ENCODE measurements around the gene SLC4A5. TPM values are rescaled to one million over a fixed set of nuclear protein-coding genes. Genes with fewer than 3 reads are reported as not detected.
A peak's percentile ranks its signal among the peaks of the same experiment; 100 is the strongest.
"Not testable (repeated sequence)": the region's sequence is repeated elsewhere in the genome, so short reads cannot be mapped to it uniquely, and the experiment has no call there.

Gene SLC4A5
- total and polyA plus RNA-seq, 4 donors: 1.2 to 22.3 (median 3.2) TPM

DNA sequence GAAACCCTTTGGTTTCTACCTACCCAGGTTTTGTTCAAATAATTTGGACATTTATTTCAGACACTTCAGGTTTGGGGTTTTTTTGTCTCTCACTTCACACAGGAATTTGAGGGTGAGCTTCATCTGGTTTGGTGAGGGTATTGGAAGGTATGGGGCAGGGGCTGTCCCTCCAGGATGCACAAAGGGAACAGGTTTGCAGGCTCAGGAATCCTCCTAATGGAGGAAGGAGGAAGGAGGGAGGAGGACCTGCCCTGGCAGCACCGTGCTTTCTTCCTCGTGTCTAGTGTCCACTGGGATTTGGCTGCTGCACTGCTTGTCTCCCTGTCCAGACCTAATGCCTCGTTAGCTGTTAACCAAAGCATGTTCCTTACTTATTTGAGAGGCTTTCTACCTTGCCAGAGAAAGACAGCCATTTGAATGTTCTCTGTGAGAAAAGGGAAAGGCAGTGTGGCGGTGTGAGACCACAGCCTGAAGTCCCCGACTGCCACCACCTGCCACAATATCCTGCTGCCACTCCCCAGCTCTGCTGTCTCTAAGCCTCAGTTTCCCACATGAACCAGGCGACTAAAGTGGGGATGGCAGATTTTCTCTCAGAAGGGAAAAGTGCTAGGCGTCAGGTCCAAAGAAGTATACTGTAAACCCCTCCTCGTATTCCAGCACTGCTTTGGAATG is 2.2 kb upstream of the SLC4A5 start:
- Histone ChIP-seq H3K9me3 (ENCODE audit: control insufficient read depth, insufficient read depth, low read length) (no peaks in the 10 kb centered on the region), H3K27me3 (ENCODE audit: control insufficient read depth, insufficient read depth, low read length) (no peaks in the 10 kb centered on the region)
- WGBS (ENCODE audit: insufficient coverage): 64% methylated on average over 5 of the region's 8 CpGs

DNA sequence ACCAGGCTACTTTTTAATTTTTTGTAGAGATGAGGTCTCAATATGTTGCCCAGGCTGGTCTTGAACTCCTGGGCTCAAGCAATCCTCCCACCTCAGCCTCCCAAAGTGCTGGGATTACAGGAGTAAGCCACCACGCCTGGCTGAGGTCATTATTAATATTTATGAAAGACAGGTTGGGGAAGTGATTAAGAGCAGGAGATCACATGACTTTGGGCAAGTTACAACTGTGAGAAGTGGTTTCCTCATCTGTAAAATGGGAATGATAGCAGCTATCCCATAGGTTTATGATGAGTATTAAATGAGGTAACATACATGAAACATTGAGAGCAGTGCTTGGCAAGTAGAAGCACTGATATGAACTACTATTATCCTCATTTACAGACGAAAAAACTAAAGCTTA is 7.0 kb downstream of the SLC4A5 start:
- not testable (repeated sequence) for H3K4me1 ChIP-seq (ENCODE audit: control insufficient read depth, insufficient read depth, low read length); H3K27ac ChIP-seq (ENCODE audit: low read depth, low read length); H3K27me3 ChIP-seq (ENCODE audit: control insufficient read depth, insufficient read depth, low read length); H3K4me3 ChIP-seq (ENCODE audit: low read depth, low read length); H3K9me3 ChIP-seq (ENCODE audit: control insufficient read depth, insufficient read depth, low read length); H3K36me3 ChIP-seq (ENCODE audit: control insufficient read depth, insufficient read depth, low read length); DNase-seq (ENCODE audit: low read depth in 4 of 6, low spot score in 6 of 6)
- WGBS (ENCODE audit: insufficient coverage): no CpG with 5 or more reads among the region's 2 CpGs

More for the DNA sequence above, 2.2 kb upstream of the SLC4A5 start:
- no peaks in the 10 kb centered on the region for H3K36me3 ChIP-seq (ENCODE audit: control insufficient read depth, insufficient read depth, low read length)
- no peak overlapping the region for H3K4me3 ChIP-seq (ENCODE audit: low read depth, low read length)
- no peaks in the 10 kb centered on the region for H3K4me1 ChIP-seq (ENCODE audit: control insufficient read depth, insufficient read depth, low read length)
- H3K27ac ChIP-seq (ENCODE audit: low read depth, low read length): no peak overlapping the region
- no peak for DNase-seq (ENCODE audit: low read depth in 4 of 6, low spot score in 6 of 6)

DNA sequence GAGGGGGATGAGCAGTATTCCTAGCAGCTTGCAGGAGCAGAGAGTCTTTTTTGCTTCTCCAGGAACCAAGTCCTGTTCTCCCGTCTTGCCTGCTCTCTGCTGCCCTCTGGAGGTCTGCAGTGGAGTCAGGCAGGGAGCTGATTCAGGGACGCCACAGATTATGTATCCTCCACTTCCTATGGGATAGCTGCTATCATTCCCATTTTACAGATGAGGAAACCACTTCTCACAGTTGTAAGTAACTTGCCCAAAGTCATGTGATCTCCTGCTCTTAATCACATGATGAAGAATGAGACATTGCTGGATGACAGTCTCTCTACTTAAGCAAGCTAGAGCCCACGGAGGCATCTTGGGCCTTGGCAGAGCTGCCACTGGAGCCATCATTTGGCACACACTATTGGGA is 8.3 kb downstream of the SLC4A5 start:
- Histone ChIP-seq H3K9me3 (ENCODE audit: control insufficient read depth, insufficient read depth, low read length) (no peaks in the 10 kb centered on the region), H3K4me3 (ENCODE audit: low read depth, low read length) (no peak overlapping the region), H3K27ac (ENCODE audit: low read depth, low read length) (no peak overlapping the region), H3K27me3 (ENCODE audit: control insufficient read depth, insufficient read depth, low read length) (no peaks in the 10 kb centered on the region), H3K4me1 (ENCODE audit: control insufficient read depth, insufficient read depth, low read length) (no peaks in the 10 kb centered on the region), H3K36me3 (ENCODE audit: control insufficient read depth, insufficient read depth, low read length) (peaks cover 14% of the 10 kb centered on the region)
- WGBS (ENCODE audit: insufficient coverage): 100% methylated on average over 1 of the region's 3 CpGs
- peak; percentile 22 to 90 (median 52) for DNase-seq (ENCODE audit: low read depth in 4 of 6, low spot score in 6 of 6)

DNA sequence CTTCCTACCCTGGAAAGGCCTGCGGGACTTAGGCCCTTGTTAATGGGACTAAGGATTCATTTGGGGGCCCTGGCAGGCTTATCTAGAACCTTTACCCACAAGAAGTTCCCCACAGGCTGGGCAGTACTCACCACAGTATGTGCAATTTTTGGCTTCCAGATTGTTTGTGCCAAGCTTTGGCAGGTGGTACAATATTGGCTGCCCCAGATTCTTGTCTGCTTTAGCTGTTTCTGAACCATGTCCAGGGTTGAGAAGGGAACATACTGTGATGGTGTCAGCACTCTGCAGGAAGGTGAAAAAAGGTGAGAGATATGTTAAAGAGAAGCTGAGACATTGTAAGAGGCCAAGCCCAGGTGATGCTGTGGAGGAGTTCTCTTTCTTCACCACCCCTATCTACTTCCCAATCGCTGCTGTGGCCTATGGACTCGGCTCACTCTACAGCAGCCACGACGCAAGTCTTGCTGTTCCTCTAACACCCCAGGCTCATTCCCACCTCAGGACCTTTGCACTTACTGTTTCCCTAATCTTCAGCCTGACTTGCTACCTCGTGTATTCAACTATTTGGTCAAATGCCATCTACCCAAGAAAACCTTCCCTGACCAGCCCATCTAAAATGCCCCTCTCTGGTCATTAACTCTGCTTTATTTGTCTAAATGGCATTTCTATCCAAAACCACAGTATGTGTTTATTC is 9.2 kb downstream of the SLC4A5 start:
- no peak for DNase-seq (ENCODE audit: low read depth in 4 of 6, low spot score in 6 of 6)
- H3K36me3 ChIP-seq (ENCODE audit: control insufficient read depth, insufficient read depth, low read length): peaks cover 20% of the 10 kb centered on the region
- H3K9me3 ChIP-seq (ENCODE audit: control insufficient read depth, insufficient read depth, low read length): no peaks in the 10 kb centered on the region
- WGBS (ENCODE audit: insufficient coverage): 96% methylated on average over 6 of the region's 6 CpGs
- no peaks in the 10 kb centered on the region for H3K4me1 ChIP-seq (ENCODE audit: control insufficient read depth, insufficient read depth, low read length)
- H3K4me3 ChIP-seq (ENCODE audit: low read depth, low read length): no peak overlapping the region
- no peak overlapping the region for H3K27ac ChIP-seq (ENCODE audit: low read depth, low read length)
- H3K27me3 ChIP-seq (ENCODE audit: control insufficient read depth, insufficient read depth, low read length): no peaks in the 10 kb centered on the region

DNA sequence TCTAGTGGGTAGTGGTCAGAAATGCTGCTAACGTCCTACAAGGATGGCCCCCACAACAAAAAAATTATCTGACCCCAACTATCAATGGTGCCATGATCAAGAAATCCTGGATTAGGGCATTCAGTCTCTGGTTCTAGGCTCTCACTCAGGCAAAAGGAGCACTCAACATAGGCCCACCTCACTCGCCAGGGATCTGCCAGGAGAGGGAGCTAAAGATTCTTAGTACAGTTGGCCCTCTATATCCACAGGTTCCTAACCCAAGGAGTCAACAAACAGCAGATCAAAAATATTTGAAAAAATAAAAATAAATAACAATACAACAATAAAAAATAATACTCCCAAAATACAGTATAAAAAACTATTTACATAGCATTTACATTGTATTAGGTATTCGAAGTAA is 10.0 kb downstream of the SLC4A5 start:
- Histone ChIP-seq H3K27ac (ENCODE audit: low read depth, low read length) (no peak overlapping the region), H3K27me3 (ENCODE audit: control insufficient read depth, insufficient read depth, low read length) (no peaks in the 10 kb centered on the region), H3K4me3 (ENCODE audit: low read depth, low read length) (no peak overlapping the region), H3K36me3 (ENCODE audit: control insufficient read depth, insufficient read depth, low read length) (peaks cover 20% of the 10 kb centered on the region), H3K4me1 (ENCODE audit: control insufficient read depth, insufficient read depth, low read length) (no peaks in the 10 kb centered on the region), H3K9me3 (ENCODE audit: control insufficient read depth, insufficient read depth, low read length) (no peaks in the 10 kb centered on the region)
- 50% methylated on average over 1 of the region's 3 CpGs for WGBS (ENCODE audit: insufficient coverage)
- peak in 1 of 6 donors; percentile 9 for DNase-seq (ENCODE audit: low read depth in 4 of 6, low spot score in 6 of 6)

DNA sequence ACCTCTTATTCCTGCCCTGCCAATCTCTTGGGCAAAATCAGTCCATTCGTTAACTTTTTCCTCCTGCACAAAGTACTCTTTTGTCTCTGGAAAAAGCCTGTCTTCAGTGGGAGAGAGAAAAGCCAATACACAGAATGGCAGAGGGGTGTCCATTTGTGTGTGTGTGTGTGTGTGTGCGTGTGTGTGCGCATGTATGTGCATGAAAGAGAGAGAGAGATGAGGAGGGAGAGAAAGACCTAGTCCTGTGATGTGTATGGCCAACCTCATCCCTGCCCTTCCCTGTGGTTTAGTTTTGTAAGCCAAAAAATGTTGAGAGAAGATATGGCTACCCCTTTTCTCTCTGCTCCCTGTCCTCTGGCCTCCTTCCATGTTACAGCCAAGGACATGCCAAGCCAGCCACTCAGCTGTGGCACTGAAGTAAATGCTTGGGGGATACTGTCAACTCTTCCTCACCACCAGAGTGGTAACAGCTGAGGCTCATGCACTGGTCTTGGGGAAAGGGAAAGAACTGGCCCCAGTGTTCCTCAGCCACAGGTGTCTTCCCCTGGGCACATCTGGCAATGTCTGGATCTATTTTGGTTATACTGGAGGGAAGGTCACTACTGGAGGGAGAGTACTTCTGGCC is 10.6 kb downstream of the SLC4A5 start:
- Histone ChIP-seq H3K27me3 (ENCODE audit: control insufficient read depth, insufficient read depth, low read length) (no peaks in the 10 kb centered on the region), H3K27ac (ENCODE audit: low read depth, low read length) (no peak overlapping the region), H3K36me3 (ENCODE audit: control insufficient read depth, insufficient read depth, low read length) (peaks cover 20% of the 10 kb centered on the region), H3K4me3 (ENCODE audit: low read depth, low read length) (no peak overlapping the region), H3K9me3 (ENCODE audit: control insufficient read depth, insufficient read depth, low read length) (no peaks in the 10 kb centered on the region), H3K4me1 (ENCODE audit: control insufficient read depth, insufficient read depth, low read length) (no peaks in the 10 kb centered on the region)
- WGBS (ENCODE audit: insufficient coverage): 92% methylated on average over 2 of the region's 3 CpGs
- no peak for DNase-seq (ENCODE audit: low read depth in 4 of 6, low spot score in 6 of 6)

DNA sequence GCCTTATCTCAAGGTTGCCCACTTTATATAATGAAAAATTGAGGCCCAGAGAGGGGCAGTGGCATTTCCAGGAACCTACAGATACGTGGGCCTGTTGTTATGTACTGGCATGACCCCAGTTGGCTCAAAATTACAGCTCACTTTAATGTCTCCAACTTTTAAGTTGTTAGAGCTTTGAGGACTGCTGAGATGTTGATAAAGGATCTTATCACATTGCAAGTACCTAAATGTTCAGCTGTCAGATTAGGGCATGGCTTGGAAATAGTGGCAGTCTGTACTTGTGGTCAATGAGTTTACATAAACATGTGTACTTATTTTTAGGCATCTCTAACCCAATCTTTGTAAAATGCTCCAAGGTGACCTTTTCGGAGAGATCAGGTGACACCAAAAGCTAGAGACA is 14.6 kb downstream of the SLC4A5 start:
- DNase-seq (ENCODE audit: low read depth in 4 of 6, low spot score in 6 of 6): no peak
- peaks cover 20% of the 10 kb centered on the region for H3K36me3 ChIP-seq (ENCODE audit: control insufficient read depth, insufficient read depth, low read length)
- H3K27me3 ChIP-seq (ENCODE audit: control insufficient read depth, insufficient read depth, low read length): no peaks in the 10 kb centered on the region
- H3K27ac ChIP-seq (ENCODE audit: low read depth, low read length): no peak overlapping the region
- no peaks in the 10 kb centered on the region for H3K9me3 ChIP-seq (ENCODE audit: control insufficient read depth, insufficient read depth, low read length)
- 100% methylated on average over 1 of the region's 2 CpGs for WGBS (ENCODE audit: insufficient coverage)
- H3K4me3 ChIP-seq (ENCODE audit: low read depth, low read length): no peak overlapping the region
- no peaks in the 10 kb centered on the region for H3K4me1 ChIP-seq (ENCODE audit: control insufficient read depth, insufficient read depth, low read length)

DNA sequence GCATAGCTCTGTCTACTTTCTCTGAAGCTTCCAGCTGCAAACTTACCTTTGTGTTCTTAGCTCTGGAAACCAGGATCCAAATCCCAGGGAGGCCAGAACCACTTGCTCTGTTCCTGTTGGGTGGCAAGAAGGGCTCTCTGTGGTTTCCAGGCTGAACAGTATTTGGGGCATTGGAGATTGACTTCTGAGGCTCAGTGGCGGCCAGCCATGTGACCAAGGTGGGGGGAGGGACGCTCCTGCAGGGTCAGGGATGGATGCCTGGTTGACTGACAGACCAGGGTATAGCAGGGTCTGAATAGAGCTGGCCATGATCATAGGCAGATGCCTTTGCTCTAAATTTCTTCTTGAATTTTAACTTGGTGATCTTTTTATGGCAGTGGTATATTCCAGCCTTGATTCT is 15.1 kb downstream of the SLC4A5 start:
- Histone ChIP-seq H3K27me3 (ENCODE audit: control insufficient read depth, insufficient read depth, low read length) (no peaks in the 10 kb centered on the region), H3K36me3 (ENCODE audit: control insufficient read depth, insufficient read depth, low read length) (peaks cover 20% of the 10 kb centered on the region), H3K4me3 (ENCODE audit: low read depth, low read length) (no peak overlapping the region), H3K4me1 (ENCODE audit: control insufficient read depth, insufficient read depth, low read length) (no peaks in the 10 kb centered on the region), H3K9me3 (ENCODE audit: control insufficient read depth, insufficient read depth, low read length) (no peaks in the 10 kb centered on the region), H3K27ac (ENCODE audit: low read depth, low read length) (no peak overlapping the region)
- DNase-seq (ENCODE audit: low read depth in 4 of 6, low spot score in 6 of 6): no peak
- 62% methylated on average over 2 of the region's 2 CpGs for WGBS (ENCODE audit: insufficient coverage)

DNA sequence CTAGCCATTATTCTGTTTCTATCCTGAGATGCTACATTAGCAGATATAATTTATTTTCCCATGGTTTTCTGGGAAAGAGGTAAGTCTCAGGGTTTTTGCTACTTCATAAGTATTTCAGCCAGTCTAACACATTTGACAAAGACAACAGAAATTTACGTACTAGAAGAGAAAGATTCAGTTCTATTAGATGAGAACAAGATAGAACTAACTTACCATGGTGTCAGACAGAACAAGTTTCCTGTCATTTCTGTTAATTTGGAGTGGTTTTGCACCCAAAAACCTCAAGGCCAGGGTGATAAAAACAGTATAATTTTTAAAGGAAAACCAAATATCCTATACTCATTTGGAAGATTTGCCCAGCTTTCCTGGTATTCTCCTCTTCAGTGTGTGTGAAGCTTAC is 15.6 kb downstream of the SLC4A5 start:
- Histone ChIP-seq H3K4me1 (ENCODE audit: control insufficient read depth, insufficient read depth, low read length) (no peaks in the 10 kb centered on the region), H3K4me3 (ENCODE audit: low read depth, low read length) (no peak overlapping the region), H3K36me3 (ENCODE audit: control insufficient read depth, insufficient read depth, low read length) (peaks cover 20% of the 10 kb centered on the region), H3K9me3 (ENCODE audit: control insufficient read depth, insufficient read depth, low read length) (no peaks in the 10 kb centered on the region), H3K27ac (ENCODE audit: low read depth, low read length) (no peak overlapping the region), H3K27me3 (ENCODE audit: control insufficient read depth, insufficient read depth, low read length) (no peaks in the 10 kb centered on the region)
- WGBS (ENCODE audit: insufficient coverage): no CpG with 5 or more reads among the region's 1 CpG
- no peak for DNase-seq (ENCODE audit: low read depth in 4 of 6, low spot score in 6 of 6)

DNA sequence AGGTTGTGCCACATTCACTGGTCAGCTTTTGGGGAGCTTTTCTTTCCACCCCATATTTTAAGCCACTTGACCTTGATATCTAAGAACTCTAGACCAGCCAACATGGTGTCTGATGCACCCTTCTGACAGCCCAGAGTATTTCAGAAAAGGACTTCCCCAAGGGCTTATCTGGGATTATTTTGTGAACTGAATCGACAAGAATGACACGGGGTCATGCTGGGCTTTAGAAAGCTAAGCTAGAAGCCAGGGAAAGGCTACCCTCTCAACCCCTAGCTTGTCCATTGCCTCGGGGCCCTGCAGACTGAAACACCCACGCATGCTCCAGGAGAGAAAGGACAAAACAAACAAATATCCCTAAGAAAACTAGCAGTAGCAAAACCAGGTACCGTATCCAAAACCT is 16.0 kb downstream of the SLC4A5 start:
- Histone ChIP-seq H3K9me3 (ENCODE audit: control insufficient read depth, insufficient read depth, low read length) (no peaks in the 10 kb centered on the region), H3K36me3 (ENCODE audit: control insufficient read depth, insufficient read depth, low read length) (peaks cover 20% of the 10 kb centered on the region), H3K27ac (ENCODE audit: low read depth, low read length) (no peak overlapping the region), H3K4me1 (ENCODE audit: control insufficient read depth, insufficient read depth, low read length) (no peaks in the 10 kb centered on the region), H3K27me3 (ENCODE audit: control insufficient read depth, insufficient read depth, low read length) (no peaks in the 10 kb centered on the region), H3K4me3 (ENCODE audit: low read depth, low read length) (no peak overlapping the region)
- DNase-seq (ENCODE audit: low read depth in 4 of 6, low spot score in 6 of 6): no peak
- 0% methylated on average over 1 of the region's 5 CpGs for WGBS (ENCODE audit: insufficient coverage)
